Liver (tissue), 3 donors: Measurements from ENCODE around the gene ANKRD28.

ENCODE experiments used
- JUND ChIP-seq, 2 donors: IDR thresholded peaks; 2 replicates each; pipeline ENCODE4 v1.6.1; 2016; ENCODE audit warnings: antibody characterized with exemption in 2 of 2
- TF ChIP-seq, protein P1 (sequence below): IDR thresholded peaks from 2 replicates; pipeline ENCODE4 v1.6.1; 2016; ENCODE audit warnings: antibody characterized with exemption, mild to moderate bottlenecking
- TF ChIP-seq, protein P2 (sequence below): fragments of 150-350 bp; IDR thresholded peaks from 2 replicates; pipeline ENCODE4 v1.5.1; 2017; ENCODE audit warnings: improper control_type of control experiment, low read depth, low read length; ENCODE audit not compliant: missing input control
- donor health status: healthy.
- donor health status: healthy.

DNA sequence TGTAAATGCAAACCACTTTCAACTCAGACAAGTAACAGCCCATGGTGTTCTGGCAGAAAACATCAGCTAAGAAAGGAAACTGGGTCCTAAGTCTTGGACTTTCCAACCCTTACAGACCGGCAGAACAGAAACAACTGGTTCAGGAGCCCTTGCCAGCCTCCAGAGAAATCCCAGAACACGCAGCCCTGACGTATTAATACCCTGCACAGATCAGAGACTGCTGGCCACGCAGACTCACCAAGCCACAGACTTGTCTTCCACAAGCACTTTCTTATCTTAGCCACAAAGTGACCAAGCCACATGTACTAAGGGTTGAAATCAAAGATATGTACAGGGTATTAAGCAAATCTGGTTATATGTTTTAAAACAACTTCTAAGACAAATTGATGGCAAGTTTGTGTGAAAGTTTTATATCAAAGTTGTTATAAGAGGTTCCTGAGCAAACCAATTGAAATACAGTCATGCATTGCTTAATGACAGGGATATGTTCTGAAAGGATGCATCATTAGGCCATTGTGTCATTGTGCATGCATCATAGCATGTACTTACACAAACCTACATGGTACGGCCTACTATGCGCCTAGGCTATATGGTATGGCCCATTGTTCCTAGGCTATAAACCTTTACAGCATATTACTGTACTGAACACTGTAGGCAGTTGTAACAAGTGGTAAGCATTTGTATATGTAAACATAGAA lies 159.4 kb downstream of the ANKRD28 start:
- TF ChIP-seq, protein P1, sequence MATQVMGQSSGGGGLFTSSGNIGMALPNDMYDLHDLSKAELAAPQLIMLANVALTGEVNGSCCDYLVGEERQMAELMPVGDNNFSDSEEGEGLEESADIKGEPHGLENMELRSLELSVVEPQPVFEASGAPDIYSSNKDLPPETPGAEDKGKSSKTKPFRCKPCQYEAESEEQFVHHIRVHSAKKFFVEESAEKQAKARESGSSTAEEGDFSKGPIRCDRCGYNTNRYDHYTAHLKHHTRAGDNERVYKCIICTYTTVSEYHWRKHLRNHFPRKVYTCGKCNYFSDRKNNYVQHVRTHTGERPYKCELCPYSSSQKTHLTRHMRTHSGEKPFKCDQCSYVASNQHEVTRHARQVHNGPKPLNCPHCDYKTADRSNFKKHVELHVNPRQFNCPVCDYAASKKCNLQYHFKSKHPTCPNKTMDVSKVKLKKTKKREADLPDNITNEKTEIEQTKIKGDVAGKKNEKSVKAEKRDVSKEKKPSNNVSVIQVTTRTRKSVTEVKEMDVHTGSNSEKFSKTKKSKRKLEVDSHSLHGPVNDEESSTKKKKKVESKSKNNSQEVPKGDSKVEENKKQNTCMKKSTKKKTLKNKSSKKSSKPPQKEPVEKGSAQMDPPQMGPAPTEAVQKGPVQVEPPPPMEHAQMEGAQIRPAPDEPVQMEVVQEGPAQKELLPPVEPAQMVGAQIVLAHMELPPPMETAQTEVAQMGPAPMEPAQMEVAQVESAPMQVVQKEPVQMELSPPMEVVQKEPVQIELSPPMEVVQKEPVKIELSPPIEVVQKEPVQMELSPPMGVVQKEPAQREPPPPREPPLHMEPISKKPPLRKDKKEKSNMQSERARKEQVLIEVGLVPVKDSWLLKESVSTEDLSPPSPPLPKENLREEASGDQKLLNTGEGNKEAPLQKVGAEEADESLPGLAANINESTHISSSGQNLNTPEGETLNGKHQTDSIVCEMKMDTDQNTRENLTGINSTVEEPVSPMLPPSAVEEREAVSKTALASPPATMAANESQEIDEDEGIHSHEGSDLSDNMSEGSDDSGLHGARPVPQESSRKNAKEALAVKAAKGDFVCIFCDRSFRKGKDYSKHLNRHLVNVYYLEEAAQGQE, result no peak
- no peak for TF ChIP-seq JUND (IDR thresholded peaks at IDR 0.05)
- TF ChIP-seq, protein P2, sequence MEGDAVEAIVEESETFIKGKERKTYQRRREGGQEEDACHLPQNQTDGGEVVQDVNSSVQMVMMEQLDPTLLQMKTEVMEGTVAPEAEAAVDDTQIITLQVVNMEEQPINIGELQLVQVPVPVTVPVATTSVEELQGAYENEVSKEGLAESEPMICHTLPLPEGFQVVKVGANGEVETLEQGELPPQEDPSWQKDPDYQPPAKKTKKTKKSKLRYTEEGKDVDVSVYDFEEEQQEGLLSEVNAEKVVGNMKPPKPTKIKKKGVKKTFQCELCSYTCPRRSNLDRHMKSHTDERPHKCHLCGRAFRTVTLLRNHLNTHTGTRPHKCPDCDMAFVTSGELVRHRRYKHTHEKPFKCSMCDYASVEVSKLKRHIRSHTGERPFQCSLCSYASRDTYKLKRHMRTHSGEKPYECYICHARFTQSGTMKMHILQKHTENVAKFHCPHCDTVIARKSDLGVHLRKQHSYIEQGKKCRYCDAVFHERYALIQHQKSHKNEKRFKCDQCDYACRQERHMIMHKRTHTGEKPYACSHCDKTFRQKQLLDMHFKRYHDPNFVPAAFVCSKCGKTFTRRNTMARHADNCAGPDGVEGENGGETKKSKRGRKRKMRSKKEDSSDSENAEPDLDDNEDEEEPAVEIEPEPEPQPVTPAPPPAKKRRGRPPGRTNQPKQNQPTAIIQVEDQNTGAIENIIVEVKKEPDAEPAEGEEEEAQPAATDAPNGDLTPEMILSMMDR, result no peak
